ENCODE measurements around the gene SDHB. TPM values are rescaled to one million over a fixed set of nuclear protein-coding genes. Genes with fewer than 3 reads are reported as not detected.

The SDHB gene
- total RNA-seq, 1 donor from 2014 or later: 46.3 TPM

- no peaks in the 10 kb centered on the region for H3K9me3 Mint-ChIP-seq (ENCODE audit: low read depth)
Measured at GRCh38 chr1:16991571-16991970, 62.3 kb downstream of the SDHB start.

GRCh38 chr1:16989676-16990391, 64.0 kb downstream of the SDHB start:
- Mint-ChIP-seq H3K36me3 (ENCODE audit: insufficient read depth) (peaks cover 6% of the 10 kb centered on the region), H3K4me3 (ENCODE audit: low read depth) (no peak overlapping the region), H3K27ac (no peak overlapping the region), H3K4me1 (ENCODE audit: low read depth) (no peaks in the 10 kb centered on the region), H3K27me3 (no peaks in the 10 kb centered on the region), H3K9me3 (ENCODE audit: low read depth) (no peaks in the 10 kb centered on the region)
- no peak for DNase-seq (ENCODE audit: low spot score, unreplicated experiment)
- no peak for TF ChIP-seq CTCF (IDR thresholded peaks at IDR 0.05; ENCODE audit: unreplicated experiment)

More at GRCh38 chr1:16991571-16991970, 62.3 kb downstream of the SDHB start:
- DNase-seq (ENCODE audit: low spot score, unreplicated experiment): no peak
- no peak overlapping the region for H3K4me3 Mint-ChIP-seq (ENCODE audit: low read depth)
- no peaks in the 10 kb centered on the region for H3K4me1 Mint-ChIP-seq (ENCODE audit: low read depth)
- TF ChIP-seq CTCF (IDR thresholded peaks at IDR 0.05; ENCODE audit: unreplicated experiment): no peak
- H3K27ac Mint-ChIP-seq: no peak overlapping the region
- no peaks in the 10 kb centered on the region for H3K27me3 Mint-ChIP-seq
- peaks cover 5% of the 10 kb centered on the region for H3K36me3 Mint-ChIP-seq (ENCODE audit: insufficient read depth)

GRCh38 chr1:16988210-16988609, 65.6 kb downstream of the SDHB start:
- Mint-ChIP-seq H3K4me3 (ENCODE audit: low read depth) (no peak overlapping the region), H3K27ac (no peak overlapping the region), H3K36me3 (ENCODE audit: insufficient read depth) (peaks cover 6% of the 10 kb centered on the region), H3K4me1 (ENCODE audit: low read depth) (peaks cover 3% of the 10 kb centered on the region), H3K27me3 (no peaks in the 10 kb centered on the region), H3K9me3 (ENCODE audit: low read depth) (no peaks in the 10 kb centered on the region)
- no peak for TF ChIP-seq CTCF (IDR thresholded peaks at IDR 0.05; ENCODE audit: unreplicated experiment)
- no peak for DNase-seq (ENCODE audit: low spot score, unreplicated experiment)

GRCh38 chr1:16986962-16987361, 66.9 kb downstream of the SDHB start:
- Mint-ChIP-seq H3K4me3 (ENCODE audit: low read depth) (no peak overlapping the region), H3K36me3 (ENCODE audit: insufficient read depth) (peaks cover 6% of the 10 kb centered on the region), H3K27me3 (no peaks in the 10 kb centered on the region), H3K4me1 (ENCODE audit: low read depth) (peaks cover 5% of the 10 kb centered on the region), H3K27ac (no peak overlapping the region), H3K9me3 (ENCODE audit: low read depth) (no peaks in the 10 kb centered on the region)
- DNase-seq (ENCODE audit: low spot score, unreplicated experiment): no peak
- peak; percentile 63 for TF ChIP-seq CTCF (IDR thresholded peaks at IDR 0.05; ENCODE audit: unreplicated experiment)

- Mint-ChIP-seq H3K27me3 (no peaks in the 10 kb centered on the region), H3K9me3 (ENCODE audit: low read depth) (no peaks in the 10 kb centered on the region), H3K4me1 (ENCODE audit: low read depth) (peaks cover 5% of the 10 kb centered on the region), H3K27ac (no peak overlapping the region), H3K4me3 (ENCODE audit: low read depth) (no peak overlapping the region), H3K36me3 (ENCODE audit: insufficient read depth) (peaks cover 6% of the 10 kb centered on the region)
- TF ChIP-seq CTCF (IDR thresholded peaks at IDR 0.05; ENCODE audit: unreplicated experiment): no peak
- DNase-seq (ENCODE audit: low spot score, unreplicated experiment): no peak
Measured at GRCh38 chr1:16986560-16986959, 67.3 kb downstream of the SDHB start.
